ENCODE data around the gene ATG14. TPM values are rescaled to one million over a fixed set of nuclear protein-coding genes. Genes with fewer than 3 reads are reported as not detected.

Gene ATG14
- total and polyA plus RNA-seq, 2 of the 13 experiments (the other 11 are each of a cell fraction or from before 2014, with no cell fraction given), result 7.2 to 9.1 TPM

GRCh38 chr14:55411426-55412389 is at the start of gene ATG14 (continued):
- TF ChIP-seq PLSCR1 (CRISPR knock-in tag; IDR thresholded peaks at IDR 0.05; ENCODE audit: borderline replicate concordance) (no peak), CHD2 (IDR thresholded peaks at IDR 0.05; ENCODE audit: low read depth, low read length) (no peak), TAF1 (CRISPR knock-in tag; IDR thresholded peaks at IDR 0.05) (peak; percentile 74), SRSF1 (optimal IDR thresholded peaks at IDR 0.05; ENCODE audit: low read depth, low read length) (peak; percentile 66), ZNF605 (CRISPR knock-in tag; IDR thresholded peaks at IDR 0.05) (peak; percentile 51; the same call in 1 of the 2 replicates), ZNF337 (CRISPR knock-in tag; IDR thresholded peaks at IDR 0.05; ENCODE audit: borderline replicate concordance, low read depth) (no peak), ELF1 (CRISPR knock-in tag; IDR thresholded peaks at IDR 0.05) (peak; percentile 72), NFATC3 (CRISPR knock-in tag; IDR thresholded peaks at IDR 0.05) (no peak), RXRB (CRISPR knock-in tag; IDR thresholded peaks at IDR 0.05; ENCODE audit: borderline replicate concordance) (no peak), ZBTB8A (CRISPR knock-in tag; IDR thresholded peaks at IDR 0.05; ENCODE audit: borderline replicate concordance, low read depth) (no peak), SATB2 (CRISPR knock-in tag; IDR thresholded peaks at IDR 0.05) (no peak), ZNF563 (CRISPR knock-in tag; IDR thresholded peaks at IDR 0.05) (0 out of 2 replicates have a peak, but pooled peaks have one; percentile 23), SMAD9 (CRISPR knock-in tag; IDR thresholded peaks at IDR 0.05) (no peak), NCOA1 (CRISPR knock-in tag; IDR thresholded peaks at IDR 0.05) (no peak), ZNF572 (CRISPR knock-in tag; IDR thresholded peaks at IDR 0.05) (no peak), ZNF703 (CRISPR knock-in tag; IDR thresholded peaks at IDR 0.05; ENCODE audit: borderline replicate concordance) (no peak)
- TF ChIP-seq, protein P1, sequence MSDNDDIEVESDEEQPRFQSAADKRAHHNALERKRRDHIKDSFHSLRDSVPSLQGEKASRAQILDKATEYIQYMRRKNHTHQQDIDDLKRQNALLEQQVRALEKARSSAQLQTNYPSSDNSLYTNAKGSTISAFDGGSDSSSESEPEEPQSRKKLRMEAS (IDR thresholded peaks at IDR 0.05), result peak; percentile 92
- TF ChIP-seq, protein P2, sequence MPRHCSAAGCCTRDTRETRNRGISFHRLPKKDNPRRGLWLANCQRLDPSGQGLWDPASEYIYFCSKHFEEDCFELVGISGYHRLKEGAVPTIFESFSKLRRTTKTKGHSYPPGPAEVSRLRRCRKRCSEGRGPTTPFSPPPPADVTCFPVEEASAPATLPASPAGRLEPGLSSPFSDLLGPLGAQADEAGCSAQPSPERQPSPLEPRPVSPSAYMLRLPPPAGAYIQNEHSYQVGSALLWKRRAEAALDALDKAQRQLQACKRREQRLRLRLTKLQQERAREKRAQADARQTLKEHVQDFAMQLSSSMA (CRISPR knock-in tag; IDR thresholded peaks at IDR 0.05), result 0 out of 2 replicates have a peak, but pooled peaks have one; percentile 49
- TF ChIP-seq, protein P3, sequence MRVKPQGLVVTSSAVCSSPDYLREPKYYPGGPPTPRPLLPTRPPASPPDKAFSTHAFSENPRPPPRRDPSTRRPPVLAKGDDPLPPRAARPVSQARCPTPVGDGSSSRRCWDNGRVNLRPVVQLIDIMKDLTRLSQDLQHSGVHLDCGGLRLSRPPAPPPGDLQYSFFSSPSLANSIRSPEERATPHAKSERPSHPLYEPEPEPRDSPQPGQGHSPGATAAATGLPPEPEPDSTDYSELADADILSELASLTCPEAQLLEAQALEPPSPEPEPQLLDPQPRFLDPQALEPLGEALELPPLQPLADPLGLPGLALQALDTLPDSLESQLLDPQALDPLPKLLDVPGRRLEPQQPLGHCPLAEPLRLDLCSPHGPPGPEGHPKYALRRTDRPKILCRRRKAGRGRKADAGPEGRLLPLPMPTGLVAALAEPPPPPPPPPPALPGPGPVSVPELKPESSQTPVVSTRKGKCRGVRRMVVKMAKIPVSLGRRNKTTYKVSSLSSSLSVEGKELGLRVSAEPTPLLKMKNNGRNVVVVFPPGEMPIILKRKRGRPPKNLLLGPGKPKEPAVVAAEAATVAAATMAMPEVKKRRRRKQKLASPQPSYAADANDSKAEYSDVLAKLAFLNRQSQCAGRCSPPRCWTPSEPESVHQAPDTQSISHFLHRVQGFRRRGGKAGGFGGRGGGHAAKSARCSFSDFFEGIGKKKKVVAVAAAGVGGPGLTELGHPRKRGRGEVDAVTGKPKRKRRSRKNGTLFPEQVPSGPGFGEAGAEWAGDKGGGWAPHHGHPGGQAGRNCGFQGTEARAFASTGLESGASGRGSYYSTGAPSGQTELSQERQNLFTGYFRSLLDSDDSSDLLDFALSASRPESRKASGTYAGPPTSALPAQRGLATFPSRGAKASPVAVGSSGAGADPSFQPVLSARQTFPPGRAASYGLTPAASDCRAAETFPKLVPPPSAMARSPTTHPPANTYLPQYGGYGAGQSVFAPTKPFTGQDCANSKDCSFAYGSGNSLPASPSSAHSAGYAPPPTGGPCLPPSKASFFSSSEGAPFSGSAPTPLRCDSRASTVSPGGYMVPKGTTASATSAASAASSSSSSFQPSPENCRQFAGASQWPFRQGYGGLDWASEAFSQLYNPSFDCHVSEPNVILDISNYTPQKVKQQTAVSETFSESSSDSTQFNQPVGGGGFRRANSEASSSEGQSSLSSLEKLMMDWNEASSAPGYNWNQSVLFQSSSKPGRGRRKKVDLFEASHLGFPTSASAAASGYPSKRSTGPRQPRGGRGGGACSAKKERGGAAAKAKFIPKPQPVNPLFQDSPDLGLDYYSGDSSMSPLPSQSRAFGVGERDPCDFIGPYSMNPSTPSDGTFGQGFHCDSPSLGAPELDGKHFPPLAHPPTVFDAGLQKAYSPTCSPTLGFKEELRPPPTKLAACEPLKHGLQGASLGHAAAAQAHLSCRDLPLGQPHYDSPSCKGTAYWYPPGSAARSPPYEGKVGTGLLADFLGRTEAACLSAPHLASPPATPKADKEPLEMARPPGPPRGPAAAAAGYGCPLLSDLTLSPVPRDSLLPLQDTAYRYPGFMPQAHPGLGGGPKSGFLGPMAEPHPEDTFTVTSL (CRISPR knock-in tag; IDR thresholded peaks at IDR 0.05; ENCODE audit: borderline replicate concordance), result 0 out of 2 replicates have a peak, but pooled peaks have one; percentile 15
- TF ChIP-seq, protein P4, sequence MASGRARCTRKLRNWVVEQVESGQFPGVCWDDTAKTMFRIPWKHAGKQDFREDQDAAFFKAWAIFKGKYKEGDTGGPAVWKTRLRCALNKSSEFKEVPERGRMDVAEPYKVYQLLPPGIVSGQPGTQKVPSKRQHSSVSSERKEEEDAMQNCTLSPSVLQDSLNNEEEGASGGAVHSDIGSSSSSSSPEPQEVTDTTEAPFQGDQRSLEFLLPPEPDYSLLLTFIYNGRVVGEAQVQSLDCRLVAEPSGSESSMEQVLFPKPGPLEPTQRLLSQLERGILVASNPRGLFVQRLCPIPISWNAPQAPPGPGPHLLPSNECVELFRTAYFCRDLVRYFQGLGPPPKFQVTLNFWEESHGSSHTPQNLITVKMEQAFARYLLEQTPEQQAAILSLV (CRISPR knock-in tag; IDR thresholded peaks at IDR 0.05; ENCODE audit: borderline replicate concordance), result peak; percentile 89; the same call in 1 of the 2 replicates

Measured in HepG2 (cell line).